Endothelial cell of umbilical vein (primary cell): Measurements from ENCODE around the gene PIK3CB.

ENCODE experiments used
- CTCF ChIP-seq, 2 donors: IDR thresholded peaks; 1 replicate in 1 of 2; 2 replicates in 1 of 2; pipeline ENCODE4 v1.5.1; 2011; ENCODE audit warnings: low read length in 2 of 2, mild to moderate bottlenecking in 2 of 2, moderate library complexity in 2 of 2, control low read depth in 1 of 2, inconsistent platforms in 1 of 2, low read depth in 1 of 2; ENCODE audit not compliant: insufficient read depth in 1 of 2; ENCODE audit errors: extremely low read depth in 1 of 2
- EZH2 ChIP-seq: IDR thresholded peaks from 2 replicates; pipeline ENCODE4 v1.6.1; 2012; ENCODE audit warnings: borderline replicate concordance, low read depth, mild to moderate bottlenecking, moderate library complexity, low read length, inconsistent platforms; ENCODE audit not compliant: severe bottlenecking
- FOS ChIP-seq: IDR thresholded peaks from 2 replicates; pipeline ENCODE4 v1.6.1; 2011; ENCODE audit warnings: mild to moderate bottlenecking, low read length, moderate library complexity, borderline replicate concordance; ENCODE audit not compliant: insufficient read depth
- GATA2 ChIP-seq: IDR thresholded peaks from 2 replicates; pipeline ENCODE4 v1.7.0; 2011; ENCODE audit warnings: low read depth, mild to moderate bottlenecking, moderate library complexity, mixed read lengths, low read length; ENCODE audit not compliant: insufficient read length, insufficient read depth
- JUN ChIP-seq: IDR thresholded peaks from 2 replicates; pipeline ENCODE4 v1.6.1; 2011; ENCODE audit warnings: borderline replicate concordance, low read depth; ENCODE audit not compliant: insufficient read length, insufficient read depth
- MAX ChIP-seq: IDR thresholded peaks from 2 replicates; pipeline ENCODE4 v1.6.1; 2011; ENCODE audit not compliant: insufficient read depth, insufficient read length
- MYC ChIP-seq: IDR thresholded peaks from one replicate; pipeline ENCODE4 v1.6.1; 2011; ENCODE audit warnings: mild to moderate bottlenecking, low read depth, low read length
- POLR2A ChIP-seq: IDR thresholded peaks from 2 replicates; pipeline ENCODE4 v1.6.1; 2012; ENCODE audit warnings: low read depth, mild to moderate bottlenecking, control low read depth, low read length
- POLR2AphosphoS5 ChIP-seq: IDR thresholded peaks from 2 replicates; pipeline ENCODE4 v1.6.1; 2012; ENCODE audit warnings: low read depth, mild to moderate bottlenecking, control low read depth, low read length, moderate library complexity; ENCODE audit not compliant: insufficient read depth

GRCh38 chr3:138624518-138624917, 210.2 kb downstream of the PIK3CB start:
- TF ChIP-seq CTCF (IDR thresholded peaks at IDR 0.05; ENCODE audit: extremely low read depth in 1 of 2, insufficient read depth in 1 of 2, low read depth in 1 of 2, low read length in 2 of 2) (no peak), POLR2A (no peak), EZH2 (no peak), POLR2AphosphoS5 (no peak), FOS (no peak), MAX (no peak), JUN (no peak), GATA2 (no peak), MYC (no peak)
